Measurements from ENCODE around the gene TSEN2.

The TSEN2 gene

GRCh38 chr3:12487786-12488185 is 3.5 kb downstream of the TSEN2 start:
- no peak for DNase-seq (ENCODE audit: low spot score)
- Histone ChIP-seq H3K4me3 (no peak overlapping the region), H3K27ac (no peak overlapping the region)
- no peak for TF ChIP-seq CTCF (IDR thresholded peaks at IDR 0.05)

GRCh38 chr3:12489368-12489767 is 5.1 kb downstream of the TSEN2 start:
- Histone ChIP-seq H3K27ac (no peak overlapping the region), H3K4me3 (no peak overlapping the region)
- no peak for DNase-seq (ENCODE audit: low spot score)
- no peak for TF ChIP-seq CTCF (IDR thresholded peaks at IDR 0.05)

GRCh38 chr3:12489832-12490231 is 5.6 kb downstream of the TSEN2 start:
- Histone ChIP-seq H3K4me3 (no peak overlapping the region), H3K27ac (no peak overlapping the region)
- no peak for DNase-seq (ENCODE audit: low spot score)
- no peak for TF ChIP-seq CTCF (IDR thresholded peaks at IDR 0.05)

GRCh38 chr3:12490547-12490946 is 6.3 kb downstream of the TSEN2 start:
- peak; percentile 28 for DNase-seq (ENCODE audit: low spot score)
- no peak for TF ChIP-seq CTCF (IDR thresholded peaks at IDR 0.05)
- H3K27ac ChIP-seq: no peak overlapping the region
- no peak overlapping the region for H3K4me3 ChIP-seq

GRCh38 chr3:12495749-12496452 is 11.6 kb downstream of the TSEN2 start:
- TF ChIP-seq CTCF (IDR thresholded peaks at IDR 0.05): no peak
- no peak for DNase-seq (ENCODE audit: low spot score)
- H3K27ac ChIP-seq: no peak overlapping the region
- H3K4me3 ChIP-seq: no peak overlapping the region

- DNase-seq (ENCODE audit: low spot score): no peak
- TF ChIP-seq CTCF (IDR thresholded peaks at IDR 0.05): no peak
- H3K27ac ChIP-seq: no peak overlapping the region
- no peak overlapping the region for H3K4me3 ChIP-seq
These were observed 12.1 kb downstream of the TSEN2 start for GRCh38 chr3:12496453-12496761.

- H3K27ac ChIP-seq: no peak overlapping the region
- no peak for DNase-seq (ENCODE audit: low spot score)
- no peak for TF ChIP-seq CTCF (IDR thresholded peaks at IDR 0.05)
- H3K4me3 ChIP-seq: no peak overlapping the region
These were observed 15.2 kb downstream of the TSEN2 start for GRCh38 chr3:12499474-12499873.

All from coronary artery (tissue), 2 donors.